NT2/D1 (cell line): ENCODE results near the gene FAM181A.

Source experiments
- SUZ12 ChIP-seq: IDR thresholded peaks from 2 replicates; pipeline ENCODE4 v1.6.1; 2011; ENCODE audit not compliant: insufficient read length, insufficient read depth; ENCODE audit errors: extremely low read depth
- YY1 ChIP-seq: IDR thresholded peaks from 2 replicates; pipeline ENCODE4 v1.6.1; 2011; ENCODE audit not compliant: insufficient read length, insufficient read depth
- ZNF274 ChIP-seq: IDR thresholded peaks from 2 replicates; pipeline ENCODE4 v1.6.1; 2011; ENCODE audit warnings: mild to moderate bottlenecking, low read depth, low read length

DNA sequence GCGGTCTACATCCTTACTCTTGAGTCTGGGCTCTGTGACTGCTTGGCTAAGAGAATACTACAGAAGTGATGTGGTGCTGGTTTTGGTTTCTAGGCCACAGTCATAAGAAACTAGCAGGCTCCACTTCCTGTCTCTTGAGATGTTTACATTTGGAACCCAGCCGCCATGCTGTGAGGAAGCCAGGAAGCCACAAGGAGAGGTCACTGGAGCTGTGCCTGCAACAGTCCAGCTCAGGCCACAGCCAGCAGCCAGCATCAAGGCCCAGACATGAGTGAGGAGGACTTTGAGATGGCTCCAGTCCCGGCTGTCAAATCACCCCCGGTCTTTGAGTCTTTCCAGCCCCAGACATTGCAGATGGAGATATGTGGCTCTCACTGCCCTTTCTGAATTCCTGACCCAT lies 12.9 kb upstream of the FAM181A start:
- TF ChIP-seq YY1 (no peak), SUZ12 (no peak), ZNF274 (no peak)
